Ovary (tissue), 9 donors: ENCODE measurements around the gene TMEM145. TPM values are rescaled to one million over a fixed set of nuclear protein-coding genes. Genes with fewer than 3 reads are reported as not detected.

Experiments
- DNase-seq, 5 donors: peaks; one replicate each; pipeline ENCODE4 v3.0.0-alpha.2; 2019 to 2020
- H3K27ac ChIP-seq, 2 donors: fragments of 200-600 bp; one replicate each; pipeline versions ENCODE4 v1.5.1 to v1.8.0; 2019 to 2022
- H3K27me3 ChIP-seq: fragments of 200-600 bp; one replicate; pipeline ENCODE4 v1.8.0; 2022
- H3K36me3 ChIP-seq: fragments of 200-600 bp; sonication (generic); one replicate; pipeline ENCODE4 v1.5.1; 2019
- H3K4me1 ChIP-seq: one replicate; pipeline ENCODE4 v1.8.1; 2013; ENCODE audit warnings: mild to moderate bottlenecking, moderate library complexity; ENCODE audit not compliant: insufficient read depth
- H3K4me3 ChIP-seq: fragments of 200-600 bp; sonication (generic); one replicate; pipeline ENCODE4 v1.5.1; 2017
- H3K9me3 ChIP-seq, 2 donors: fragments of 200-600 bp in 1 of 2; sonication (generic) in 1 of 2; one replicate each; pipeline versions ENCODE4 v1.5.1 to v1.8.1; 2013 to 2019; ENCODE audit warnings: mild to moderate bottlenecking in 1 of 2, moderate library complexity in 1 of 2
- EP300 ChIP-seq: sonication (generic); formaldehyde crosslinking; IDR thresholded peaks from one replicate; pipeline ENCODE4 v1.6.1; 2017; ENCODE audit warnings: antibody characterized with exemption
- POLR2A ChIP-seq: fragments of 450-650 bp; IDR thresholded peaks from one replicate; pipeline ENCODE4 v1.6.1; 2017; ENCODE audit warnings: antibody characterized with exemption, mild to moderate bottlenecking, moderate library complexity
- WGBS, 3 donors: extraction: QIAGEN DNeasy Blood & Tissue Kit in 1 of 3; methylation state at CpG; one replicate each; pipeline versions ENCODE4 v1.1.5 to v1.1.7; 2013 to 2017; 5-methylcytosine and 5-hydroxymethylcytosine counted together
- intact Hi-C, 4 donors: fragments of 100-400 bp; cut with DNase I; formaldehyde crosslinking; loops; one replicate each; pipeline versions ENCODE4 v1.11.0 to v1.15.1; 2022 to 2023
- polyA plus RNA-seq, 2 donors: library from polyadenylated mRNA; stranded (reverse); fragments of 200-250 nt in 1 of 2; fragments of 350-450 nt in 1 of 2; fragmentation: Illumina TruSeq in 1 of 2; extraction: RNeasy Lipid Tissue Mini Kit (QIAGEN cat#74804) in 1 of 2; gene quantifications; one replicate each; pipeline ENCODE4 v1.2.3, GENCODE V29; 2013 to 2014
- total RNA-seq, 7 donors: library from RNA; depleted of rRNA in 2 of 7; stranded (reverse); fragments of >200 nt in 2 of 7; fragmentation: NEBNext Ultra II Directional in 3 of 7; extraction: Animal tissue kit (Norgen Biotek cat#: 25700) in 3 of 7; gene quantifications; one replicate each; pipeline versions ENCODE4 v1.1.0 to v1.2.4, GENCODE V29; 2016 to 2023
- TF ChIP-seq, protein P1 (sequence below), 3 donors: fragments of 450-650 bp in 2 of 3; fragments of 200-600 bp in 1 of 3; IDR thresholded peaks; one replicate each; pipeline versions ENCODE4 v1.5.1 to v1.8.0; 2016 to 2022; ENCODE audit warnings: antibody characterized with exemption in 3 of 3, mild to moderate bottlenecking in 1 of 3
- donor health status: DM: no; HTN: no; CAD: no; lungs with moderate emphysema.
- donor health status: DM: no; HTN: no; CAD: no.
- donor health status: Bipolar disorder and iron deficiency.
- donor health status: DM: yes; HTN: yes; CAD: no.
- donor health status: DM: no; HTN: no; CAD: no.
- donor health status: DM: yes; HTN: yes; CAD: no.

TMEM145 gene
- total and polyA plus RNA-seq, 9 donors: 0.08 to 1.7 (median 0.30) TPM; not detected in 3

- no peak overlapping the region for H3K4me3 ChIP-seq
- no peak for TF ChIP-seq EP300
- no peak for TF ChIP-seq POLR2A
- no peaks in the 10 kb centered on the region for H3K27me3 ChIP-seq
- no peak for DNase-seq
- no peaks in the 10 kb centered on the region for H3K4me1 ChIP-seq
- no peaks in the 10 kb centered on the region for H3K36me3 ChIP-seq
- intact Hi-C loops: loop anchor here in 1 of 4 donors (5.0 kb wide), 1 partner anchor 45 kb away; no protein-coding TSS in a partner anchor
- H3K9me3 ChIP-seq: no peaks in the 10 kb centered on the region
- 85 to 90% (median 89%) methylated on average over 25 to 27 of the region's 27 CpGs for WGBS, 3 donors
- H3K27ac ChIP-seq: no peak overlapping the region
Measured at GRCh38 chr19:42292042-42292960, 20.8 kb upstream of the TMEM145 start.

- intact Hi-C loops: loop anchor here in 1 of 4 donors (5.0 kb wide), 1 partner anchor 46 kb away; no protein-coding TSS in a partner anchor
- no peak for TF ChIP-seq EP300
- TF ChIP-seq, protein P1, sequence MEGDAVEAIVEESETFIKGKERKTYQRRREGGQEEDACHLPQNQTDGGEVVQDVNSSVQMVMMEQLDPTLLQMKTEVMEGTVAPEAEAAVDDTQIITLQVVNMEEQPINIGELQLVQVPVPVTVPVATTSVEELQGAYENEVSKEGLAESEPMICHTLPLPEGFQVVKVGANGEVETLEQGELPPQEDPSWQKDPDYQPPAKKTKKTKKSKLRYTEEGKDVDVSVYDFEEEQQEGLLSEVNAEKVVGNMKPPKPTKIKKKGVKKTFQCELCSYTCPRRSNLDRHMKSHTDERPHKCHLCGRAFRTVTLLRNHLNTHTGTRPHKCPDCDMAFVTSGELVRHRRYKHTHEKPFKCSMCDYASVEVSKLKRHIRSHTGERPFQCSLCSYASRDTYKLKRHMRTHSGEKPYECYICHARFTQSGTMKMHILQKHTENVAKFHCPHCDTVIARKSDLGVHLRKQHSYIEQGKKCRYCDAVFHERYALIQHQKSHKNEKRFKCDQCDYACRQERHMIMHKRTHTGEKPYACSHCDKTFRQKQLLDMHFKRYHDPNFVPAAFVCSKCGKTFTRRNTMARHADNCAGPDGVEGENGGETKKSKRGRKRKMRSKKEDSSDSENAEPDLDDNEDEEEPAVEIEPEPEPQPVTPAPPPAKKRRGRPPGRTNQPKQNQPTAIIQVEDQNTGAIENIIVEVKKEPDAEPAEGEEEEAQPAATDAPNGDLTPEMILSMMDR (IDR thresholded peaks at IDR 0.05): no peak
- TF ChIP-seq POLR2A: no peak
- no peaks in the 10 kb centered on the region for H3K36me3 ChIP-seq
- no peak for DNase-seq
- H3K4me3 ChIP-seq: no peak overlapping the region
- no peaks in the 10 kb centered on the region for H3K9me3 ChIP-seq
- 78 to 81% (median 79%) methylated on average over 12 to 14 of the region's 14 CpGs for WGBS, 3 donors
- no peak overlapping the region for H3K27ac ChIP-seq
- H3K27me3 ChIP-seq: no peaks in the 10 kb centered on the region
- H3K4me1 ChIP-seq: no peaks in the 10 kb centered on the region
Measured at GRCh38 chr19:42292963-42293362, 20.1 kb upstream of the TMEM145 start.

GRCh38 chr19:42293540-42293939, 19.6 kb upstream of the TMEM145 start:
- no peaks in the 10 kb centered on the region for H3K4me1 ChIP-seq
- no peak for DNase-seq
- TF ChIP-seq, protein P1 (IDR thresholded peaks at IDR 0.05): no peak
- TF ChIP-seq EP300 (no peak), POLR2A (no peak)
- intact Hi-C loops: loop anchor here in 1 of 4 donors (5.0 kb wide), 1 partner anchor 46 kb away; no protein-coding TSS in a partner anchor
- H3K4me3 ChIP-seq: no peak overlapping the region
- H3K9me3 ChIP-seq: no peaks in the 10 kb centered on the region
- 64 to 73% (median 65%) methylated on average over 17 of the region's 17 CpGs for WGBS, 3 donors
- H3K27ac ChIP-seq: no peak overlapping the region
- H3K27me3 ChIP-seq: no peaks in the 10 kb centered on the region
- no peaks in the 10 kb centered on the region for H3K36me3 ChIP-seq

- Histone ChIP-seq H3K27me3 (no peaks in the 10 kb centered on the region), H3K36me3 (no peaks in the 10 kb centered on the region), H3K27ac (no peak overlapping the region), H3K4me1 (no peaks in the 10 kb centered on the region), H3K4me3 (no peak overlapping the region), H3K9me3 (no peaks in the 10 kb centered on the region)
- no peak for DNase-seq
- no peak for TF ChIP-seq POLR2A
- TF ChIP-seq, protein P1 (IDR thresholded peaks at IDR 0.05): no peak
- no peak for TF ChIP-seq EP300
- intact Hi-C loops: loop anchor here in 1 of 4 donors (5.0 kb wide), 1 partner anchor 47 kb away; no protein-coding TSS in a partner anchor
- 80 to 86% (median 81%) methylated on average over 15 of the region's 15 CpGs for WGBS, 3 donors
Measured at GRCh38 chr19:42293948-42294347, 19.2 kb upstream of the TMEM145 start.
